H9 (cell line): ENCODE measurements around the gene TLX2. TPM values are rescaled to one million over a fixed set of nuclear protein-coding genes. Genes with fewer than 3 reads are reported as not detected.
A peak's percentile ranks its signal among the peaks of the same experiment; 100 is the strongest.

Experiments
- DNase-seq: peaks from one replicate; pipeline ENCODE4 v3.0.0-alpha.2; 2017
- H2AFZ ChIP-seq: one replicate; pipeline ENCODE4 v1.6.1; 2013; ENCODE audit warnings: mild to moderate bottlenecking, low read length, control low read depth, moderate library complexity
- H2AK5ac ChIP-seq: 2 replicates; pipeline ENCODE4 v1.6.1; 2013; ENCODE audit warnings: low read length, control low read depth, mixed read lengths; ENCODE audit not compliant: insufficient read length
- H2BK120ac ChIP-seq: one replicate; pipeline ENCODE4 v1.6.1; 2013; ENCODE audit warnings: low read depth, mild to moderate bottlenecking, low read length, control low read depth, inconsistent platforms; ENCODE audit not compliant: poor library complexity, severe bottlenecking
- H2BK12ac ChIP-seq: 2 replicates; pipeline ENCODE4 v1.6.1; 2013; ENCODE audit warnings: low read length, control low read depth, mixed read lengths, low read depth; ENCODE audit not compliant: insufficient read length
- H2BK15ac ChIP-seq: 2 replicates; pipeline ENCODE4 v1.6.1; 2013; ENCODE audit warnings: low read depth, low read length, control low read depth
- H2BK20ac ChIP-seq: one replicate; pipeline ENCODE4 v1.6.1; 2013; ENCODE audit warnings: low read depth, mild to moderate bottlenecking, low read length, control low read depth, inconsistent platforms; ENCODE audit not compliant: poor library complexity, severe bottlenecking
- H2BK5ac ChIP-seq: 2 replicates; pipeline ENCODE4 v1.6.1; 2013; ENCODE audit warnings: low read length, control low read depth, mixed read lengths; ENCODE audit not compliant: insufficient read length
- H3K14ac ChIP-seq: 2 replicates; pipeline ENCODE4 v1.6.1; 2013; ENCODE audit warnings: low read length, control low read depth; ENCODE audit not compliant: insufficient read depth
- H3K18ac ChIP-seq: 2 replicates; pipeline ENCODE4 v1.6.1; 2013; ENCODE audit warnings: low read depth, mild to moderate bottlenecking, mixed read lengths, low read length, control low read depth; ENCODE audit not compliant: insufficient read length
- H3K23ac ChIP-seq: 2 replicates; pipeline ENCODE4 v1.6.1; 2013; ENCODE audit warnings: low read length, control low read depth, mixed read lengths, low read depth; ENCODE audit not compliant: insufficient read length
- H3K23me2 ChIP-seq: 2 replicates; pipeline ENCODE4 v1.6.1; 2013; ENCODE audit warnings: low read depth, mild to moderate bottlenecking, mixed read lengths, low read length, control low read depth; ENCODE audit not compliant: insufficient read length, poor library complexity, severe bottlenecking
- H3K27ac ChIP-seq: 2 replicates; pipeline ENCODE4 v1.5.1; 2013; ENCODE audit warnings: low read length, control low read depth, mixed read lengths, low read depth; ENCODE audit not compliant: insufficient read length
- H3K27me3 ChIP-seq: 2 replicates; pipeline ENCODE4 v1.6.1; 2013; ENCODE audit warnings: low read length, control low read depth, inconsistent platforms; ENCODE audit not compliant: insufficient read depth
- H3K4ac ChIP-seq: 2 replicates; pipeline ENCODE4 v1.6.1; 2013; ENCODE audit warnings: low read depth, mild to moderate bottlenecking, control low read depth, inconsistent platforms, low read length, moderate library complexity
- H3K4me1 ChIP-seq: 2 replicates; pipeline ENCODE4 v1.6.1; 2013; ENCODE audit warnings: low read length, control low read depth, inconsistent platforms; ENCODE audit not compliant: insufficient read depth
- H3K4me2 ChIP-seq: 2 replicates; pipeline ENCODE4 v1.6.1; 2013; ENCODE audit warnings: low read length, control low read depth, mixed read lengths; ENCODE audit not compliant: insufficient read length, insufficient read depth
- H3K56ac ChIP-seq: 2 replicates; pipeline ENCODE4 v1.6.1; 2013; ENCODE audit warnings: low read depth, mild to moderate bottlenecking, mixed read lengths, low read length, control low read depth; ENCODE audit not compliant: insufficient read length
- H3K79me1 ChIP-seq: 2 replicates; pipeline ENCODE4 v1.6.1; 2013; ENCODE audit warnings: low read depth, mild to moderate bottlenecking, moderate library complexity, low read length, control low read depth, inconsistent platforms; ENCODE audit not compliant: insufficient read depth, poor library complexity, severe bottlenecking
- H3K79me2 ChIP-seq: 2 replicates; pipeline ENCODE4 v1.6.1; 2013; ENCODE audit warnings: low read length, control low read depth, inconsistent platforms; ENCODE audit not compliant: insufficient read depth
- H3K9ac ChIP-seq: 2 replicates; pipeline ENCODE4 v1.6.1; 2013; ENCODE audit warnings: low read length, control low read depth, mixed read lengths; ENCODE audit not compliant: insufficient read length; ENCODE audit errors: extremely low read depth
- H3K9me3 ChIP-seq: one replicate; pipeline ENCODE4 v1.6.1; 2013; ENCODE audit warnings: low read depth, low read length, inconsistent platforms; ENCODE audit not compliant: control insufficient read depth
- H3T11ph ChIP-seq: one replicate; pipeline ENCODE4 v1.6.1; 2013; ENCODE audit warnings: mild to moderate bottlenecking, low read length, control low read depth, inconsistent platforms
- H4K20me1 ChIP-seq: one replicate; pipeline ENCODE4 v1.6.1; 2013; ENCODE audit not compliant: control insufficient read depth, insufficient read length, insufficient read depth
- H4K5ac ChIP-seq: 2 replicates; pipeline ENCODE4 v1.6.1; 2013; ENCODE audit warnings: low read depth, mild to moderate bottlenecking, mixed read lengths, low read length, control low read depth; ENCODE audit not compliant: insufficient read length
- H4K8ac ChIP-seq: replicated peaks from 2 replicates; pipeline ENCODE4 v1.6.1; 2013; ENCODE audit warnings: low read length, control low read depth, mixed read lengths, low read depth; ENCODE audit not compliant: insufficient read length
- H4K91ac ChIP-seq: 2 replicates; pipeline ENCODE4 v1.6.1; 2013; ENCODE audit warnings: low read depth, mild to moderate bottlenecking, moderate library complexity, mixed read lengths, low read length, control low read depth; ENCODE audit not compliant: insufficient read length
- H3K27ac Mint-ChIP-seq, 3 experiments: 2 replicates in 2 of 3; 3 replicates in 1 of 3; pipeline ENCODE4 v1.8.0; 2020 to 2021; ENCODE audit warnings: mixed read lengths in 3 of 3, mild to moderate bottlenecking in 1 of 3, moderate library complexity in 1 of 3
- H3K27me3 Mint-ChIP-seq: 2 replicates; pipeline ENCODE4 v1.8.0; 2021; ENCODE audit warnings: low read depth, mild to moderate bottlenecking, moderate library complexity, mixed read lengths
- H3K36me3 Mint-ChIP-seq, 3 experiments: 2 replicates in 2 of 3; 3 replicates in 1 of 3; pipeline ENCODE4 v1.8.0; 2020 to 2021; ENCODE audit warnings: low read depth in 3 of 3, mixed read lengths in 3 of 3; ENCODE audit not compliant: insufficient read depth in 1 of 3
- H3K4me1 Mint-ChIP-seq, 2 experiments: 2 replicates each; pipeline ENCODE4 v1.8.0; 2020; ENCODE audit warnings: mixed read lengths in 2 of 2
- H3K4me3 Mint-ChIP-seq, 2 experiments: 2 replicates in 1 of 2; 3 replicates in 1 of 2; pipeline ENCODE4 v1.8.0; 2020 to 2021; ENCODE audit warnings: mild to moderate bottlenecking in 2 of 2, mixed read lengths in 2 of 2, moderate library complexity in 1 of 2
- H3K9me3 Mint-ChIP-seq, 2 experiments: 2 replicates in 1 of 2; 3 replicates in 1 of 2; pipeline ENCODE4 v1.8.0; 2020; ENCODE audit warnings: mild to moderate bottlenecking in 2 of 2, mixed read lengths in 2 of 2, moderate library complexity in 1 of 2
- CTCF ChIP-seq: fragments of 200-600 bp; sonication (generic); conservative IDR thresholded peaks from 3 replicates; pipeline ENCODE4 v1.8.0; 2021; ENCODE audit warnings: antibody characterized with exemption, mild to moderate bottlenecking
- WGBS: extraction: QIAGEN DNeasy Blood & Tissue Kit; methylation state at CpG from one replicate; pipeline ENCODE4 v1.1.7; 2013; ENCODE audit warnings: missing lambda C conversion rate, low lambda C conversion rate, mixed read lengths; ENCODE audit not compliant: insufficient read length; ENCODE audit errors: extremely low coverage; 5-methylcytosine and 5-hydroxymethylcytosine counted together
- total RNA-seq: library from RNA; stranded (reverse); gene quantifications from 2 replicates; pipeline ENCODE4 v1.2.1, GENCODE V29; 2021

TLX2 gene
- total RNA-seq, 1 experiment from 2014 or later, result 0.20 TPM

GRCh38 chr2:74502720-74503505 is 11.3 kb upstream of the TLX2 start:
- Mint-ChIP-seq H3K9me3 (peaks cover 3 to 5% of the 10 kb centered on the region in 2 experiments; a peak in 3 of 5 replicates), H3K36me3 (peaks cover 24 to 33% (median 24%) of the 10 kb centered on the region in 3 experiments), H3K27me3 (peaks cover 83% of the 10 kb centered on the region), H3K27ac (no peak overlapping the region), H3K4me3 (peak overlapping the region; percentile 72 to 85), H3K4me1 (peaks cover 56 to 65% of the 10 kb centered on the region in 2 experiments)
- Histone ChIP-seq H3K9ac (no peak overlapping the region), H2BK12ac (no peak overlapping the region), H4K8ac (no peak overlapping the region), H4K91ac (no peak overlapping the region), H3K23me2 (peaks cover 35% of the 10 kb centered on the region), H2AFZ (no peak overlapping the region), H3K18ac (no peak overlapping the region), H3K14ac (no peak overlapping the region), H2BK15ac (no peak overlapping the region), H3K27me3 (peaks cover 73% of the 10 kb centered on the region), H2BK20ac (no peak overlapping the region), H3K23ac (no peak overlapping the region), H3K4me1 (peaks cover 4% of the 10 kb centered on the region; the same call in 1 of the 2 replicates), H3K9me3 (no peaks in the 10 kb centered on the region), H4K5ac (no peak overlapping the region), H3K4ac (no peak overlapping the region), H3K79me2 (no peaks in the 10 kb centered on the region), H3K56ac (no peak overlapping the region), H3K79me1 (no peaks in the 10 kb centered on the region), H3K27ac (no peak overlapping the region), H2BK120ac (no peak overlapping the region), H3K4me2 (peak overlapping the region; percentile 54), H2BK5ac (no peak overlapping the region), H3T11ph (no peak overlapping the region), H4K20me1 (no peaks in the 10 kb centered on the region), H2AK5ac (no peak overlapping the region)
- peak; percentile 82 for DNase-seq
- TF ChIP-seq CTCF, result peak; percentile 36; the same call in 2 of the 3 replicates
- WGBS, result no CpG with 5 or more reads among the region's 67 CpGs
